DOHH2 (cell line): ENCODE results near the gene TRMU.

Experiments
- H3F3A ChIP-seq: fragments of 200-600 bp; sonication (generic), shearing (Covaris generic); 2 replicates; pipeline ENCODE4 v1.6.0; 2016; ENCODE audit warnings: antibody characterized with exemption, mild to moderate bottlenecking; ENCODE audit not compliant: control insufficient read depth, insufficient read depth
- H3K27ac ChIP-seq: fragments of 200-600 bp; sonication (generic); 2 replicates; pipeline ENCODE4 v1.5.1; 2014; ENCODE audit warnings: low read depth, mild to moderate bottlenecking, low read length, moderate library complexity
- H3K27me3 ChIP-seq: fragments of 200-600 bp; sonication (generic); 2 replicates; pipeline ENCODE4 v1.6.1; 2014; ENCODE audit warnings: mild to moderate bottlenecking, low read length, mixed read lengths; ENCODE audit not compliant: control insufficient read depth
- H3K36me3 ChIP-seq: fragments of 200-600 bp; sonication (generic); 2 replicates; pipeline ENCODE4 v1.6.1; 2014; ENCODE audit warnings: mild to moderate bottlenecking, low read length, moderate library complexity, mixed read lengths; ENCODE audit not compliant: control insufficient read depth
- H3K4me1 ChIP-seq: fragments of 200-600 bp; sonication (generic); 2 replicates; pipeline ENCODE4 v1.6.1; 2014; ENCODE audit warnings: mild to moderate bottlenecking, low read length, mixed read lengths; ENCODE audit not compliant: control insufficient read depth
- H3K4me2 ChIP-seq: fragments of 200-600 bp; sonication (generic); 2 replicates; pipeline ENCODE4 v1.6.0; 2014; ENCODE audit warnings: mild to moderate bottlenecking, low read length, moderate library complexity
- H3K4me3 ChIP-seq: fragments of 200-600 bp; sonication (generic); 2 replicates; pipeline ENCODE4 v1.5.1; 2014; ENCODE audit warnings: mild to moderate bottlenecking, low read length, mixed read lengths
- H3K79me2 ChIP-seq: fragments of 200-600 bp; sonication (generic); 2 replicates; pipeline ENCODE4 v1.6.1; 2014; ENCODE audit warnings: mild to moderate bottlenecking, low read length, mixed read lengths; ENCODE audit not compliant: control insufficient read depth
- H3K9me2 ChIP-seq: fragments of 200-600 bp; sonication (generic); replicated peaks from 2 replicates; pipeline ENCODE4 v1.6.1; 2014; ENCODE audit warnings: mild to moderate bottlenecking, low read length, mixed read lengths; ENCODE audit not compliant: control insufficient read depth
- H3K9me3 ChIP-seq: fragments of 200-600 bp; sonication (generic); 2 replicates; pipeline ENCODE4 v1.6.1; 2014; ENCODE audit warnings: antibody characterized with exemption, low read length, mixed read lengths; ENCODE audit not compliant: control insufficient read depth, insufficient read depth
- H4K20me1 ChIP-seq: fragments of 200-600 bp; sonication (generic); 2 replicates; pipeline ENCODE4 v1.6.0; 2014; ENCODE audit warnings: low read depth, mild to moderate bottlenecking, antibody characterized with exemption, low read length, moderate library complexity; ENCODE audit not compliant: control insufficient read depth, insufficient read depth
- EZH2phosphoT487 ChIP-seq: fragments of 200-600 bp; sonication (generic); IDR thresholded peaks from 2 replicates; pipeline ENCODE4 v1.6.1; 2017; ENCODE audit warnings: borderline replicate concordance, mild to moderate bottlenecking, antibody characterized with exemption, low read length, moderate library complexity, mixed read lengths
- TF ChIP-seq, protein P1 (sequence below): fragments of 200-600 bp; sonication (generic); IDR thresholded peaks from one replicate; pipeline ENCODE4 v1.5.1; 2014; ENCODE audit warnings: antibody characterized with exemption, mild to moderate bottlenecking, low read depth, low read length; ENCODE audit not compliant: poor library complexity, severe bottlenecking

TRMU gene

DNA sequence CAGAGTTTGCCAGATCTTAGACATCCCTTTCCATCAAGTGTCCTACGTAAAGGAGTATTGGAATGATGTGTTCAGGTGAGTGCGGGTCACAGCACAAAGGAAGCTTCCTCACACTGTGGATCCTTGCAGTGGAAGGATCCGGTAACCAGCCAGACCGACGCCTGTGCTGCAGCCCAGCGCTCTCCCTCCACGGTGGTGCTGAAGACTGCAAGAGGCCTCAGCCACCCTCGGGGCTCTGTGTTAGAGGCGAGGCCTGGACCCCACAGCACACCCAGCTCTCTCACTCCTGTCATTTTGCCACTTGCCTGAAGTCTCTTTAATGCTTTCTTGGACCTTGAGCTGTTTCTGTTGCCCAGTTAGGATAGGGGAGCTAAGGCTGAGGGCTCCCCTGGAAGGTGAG, 2.4 kb downstream of the TRMU start:
- no peaks in the 10 kb centered on the region for H3K9me2 ChIP-seq
- H3K4me2 ChIP-seq = peak overlapping the region; percentile 84; the same call in 1 of the 2 replicates
- peaks cover 70% of the 10 kb centered on the region for H3K36me3 ChIP-seq
- no peaks in the 10 kb centered on the region for H3K27me3 ChIP-seq
- H4K20me1 ChIP-seq = peaks cover 5% of the 10 kb centered on the region; the same call in 1 of the 2 replicates
- no peaks in the 10 kb centered on the region for H3K9me3 ChIP-seq
- H3K4me1 ChIP-seq = peaks cover 14% of the 10 kb centered on the region
- H3K79me2 ChIP-seq = peaks cover 45% of the 10 kb centered on the region
- TF ChIP-seq, protein P1, sequence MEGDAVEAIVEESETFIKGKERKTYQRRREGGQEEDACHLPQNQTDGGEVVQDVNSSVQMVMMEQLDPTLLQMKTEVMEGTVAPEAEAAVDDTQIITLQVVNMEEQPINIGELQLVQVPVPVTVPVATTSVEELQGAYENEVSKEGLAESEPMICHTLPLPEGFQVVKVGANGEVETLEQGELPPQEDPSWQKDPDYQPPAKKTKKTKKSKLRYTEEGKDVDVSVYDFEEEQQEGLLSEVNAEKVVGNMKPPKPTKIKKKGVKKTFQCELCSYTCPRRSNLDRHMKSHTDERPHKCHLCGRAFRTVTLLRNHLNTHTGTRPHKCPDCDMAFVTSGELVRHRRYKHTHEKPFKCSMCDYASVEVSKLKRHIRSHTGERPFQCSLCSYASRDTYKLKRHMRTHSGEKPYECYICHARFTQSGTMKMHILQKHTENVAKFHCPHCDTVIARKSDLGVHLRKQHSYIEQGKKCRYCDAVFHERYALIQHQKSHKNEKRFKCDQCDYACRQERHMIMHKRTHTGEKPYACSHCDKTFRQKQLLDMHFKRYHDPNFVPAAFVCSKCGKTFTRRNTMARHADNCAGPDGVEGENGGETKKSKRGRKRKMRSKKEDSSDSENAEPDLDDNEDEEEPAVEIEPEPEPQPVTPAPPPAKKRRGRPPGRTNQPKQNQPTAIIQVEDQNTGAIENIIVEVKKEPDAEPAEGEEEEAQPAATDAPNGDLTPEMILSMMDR = no peak
- no peak for TF ChIP-seq EZH2phosphoT487
- no peak overlapping the region for H3K27ac ChIP-seq
- peaks cover 17% of the 10 kb centered on the region for H3F3A ChIP-seq
- H3K4me3 ChIP-seq = no peak overlapping the region

DNA sequence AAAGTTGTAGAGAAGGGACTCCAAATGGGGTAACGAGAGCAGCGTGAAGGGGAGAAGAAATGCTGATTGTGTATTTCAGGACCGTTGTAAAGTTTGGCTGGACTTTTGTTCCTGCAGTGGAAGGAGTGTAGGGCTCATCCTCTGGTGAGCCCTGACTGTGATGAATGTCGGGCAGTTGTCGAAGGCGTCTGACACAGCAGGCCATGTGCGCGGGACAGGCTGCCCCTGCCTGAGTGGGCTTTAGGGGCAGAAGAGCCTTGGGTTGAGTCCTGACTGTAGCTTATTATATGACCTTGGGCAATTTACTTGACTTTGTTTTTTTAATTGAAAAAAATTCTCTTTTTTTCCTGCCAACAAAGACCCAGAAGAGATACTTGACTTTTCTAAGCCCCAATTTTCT, 3.1 kb downstream of the TRMU start:
- Histone ChIP-seq H3K27ac (no peak overlapping the region), H4K20me1 (peaks cover 5% of the 10 kb centered on the region; the same call in 1 of the 2 replicates), H3K79me2 (peaks cover 45% of the 10 kb centered on the region), H3K4me1 (peaks cover 14% of the 10 kb centered on the region), H3K9me3 (no peaks in the 10 kb centered on the region), H3K4me2 (no peak overlapping the region), H3F3A (peaks cover 10% of the 10 kb centered on the region), H3K36me3 (peaks cover 70% of the 10 kb centered on the region), H3K4me3 (no peak overlapping the region), H3K27me3 (no peaks in the 10 kb centered on the region), H3K9me2 (no peaks in the 10 kb centered on the region)
- TF ChIP-seq EZH2phosphoT487 = no peak
- TF ChIP-seq, protein P1 = no peak

DNA sequence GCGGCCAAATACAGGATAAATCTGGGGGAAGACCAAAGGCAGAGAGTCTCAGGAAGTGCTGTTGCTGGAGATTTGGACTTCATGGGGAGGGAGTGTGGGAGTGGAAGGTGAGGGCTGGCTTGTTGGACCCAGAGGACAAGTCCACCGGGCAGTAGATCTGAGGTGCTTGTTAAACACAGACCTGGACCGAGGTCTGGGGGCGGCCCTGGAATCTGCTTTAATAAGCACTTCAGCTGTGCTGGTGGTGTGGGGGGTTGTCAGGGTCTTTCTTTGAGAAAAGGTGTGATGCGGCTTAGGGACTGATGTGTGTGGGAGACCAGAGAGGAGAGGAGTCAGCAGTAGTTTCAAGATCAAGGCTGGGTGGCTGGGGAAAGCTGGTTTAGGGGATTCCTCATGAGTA, 4.4 kb downstream of the TRMU start:
- H3K36me3 ChIP-seq = peaks cover 81% of the 10 kb centered on the region
- no peaks in the 10 kb centered on the region for H3F3A ChIP-seq
- H3K4me1 ChIP-seq = peaks cover 10% of the 10 kb centered on the region
- no peak for TF ChIP-seq EZH2phosphoT487
- TF ChIP-seq, protein P1 = no peak
- no peak overlapping the region for H3K27ac ChIP-seq
- H3K27me3 ChIP-seq = no peaks in the 10 kb centered on the region
- H3K9me3 ChIP-seq = no peaks in the 10 kb centered on the region
- no peaks in the 10 kb centered on the region for H3K9me2 ChIP-seq
- H3K4me2 ChIP-seq = no peak overlapping the region
- peaks cover 5% of the 10 kb centered on the region; the same call in 1 of the 2 replicates for H4K20me1 ChIP-seq
- peaks cover 48% of the 10 kb centered on the region for H3K79me2 ChIP-seq
- H3K4me3 ChIP-seq = no peak overlapping the region
